ENCODE measurements around the gene SERPINF2.
"Not testable (repeated sequence)": the region's sequence is repeated elsewhere in the genome, so short reads cannot be mapped to it uniquely, and the experiment has no call there.

Gene SERPINF2

GRCh38 chr17:1713160-1713877 lies 29.4 kb upstream of the SERPINF2 start:
- H3K9me3 Mint-ChIP-seq: no peaks in the 10 kb centered on the region

GRCh38 chr17:1713878-1714426 lies 28.7 kb upstream of the SERPINF2 start:
- H3K4me3 Mint-ChIP-seq: no peak overlapping the region
- H3K27ac Mint-ChIP-seq: no peak overlapping the region
- DNase-seq (no peak), ATAC-seq (no peak)
- H3K9me3 Mint-ChIP-seq: no peaks in the 10 kb centered on the region
- H3K27me3 Mint-ChIP-seq: peaks cover 19% of the 10 kb centered on the region
- H3K4me1 Mint-ChIP-seq: peaks cover 36% of the 10 kb centered on the region
- no peaks in the 10 kb centered on the region for H3K36me3 Mint-ChIP-seq (ENCODE audit: low read depth)

More at GRCh38 chr17:1713160-1713877, 29.4 kb upstream of the SERPINF2 start:
- no peak overlapping the region for H3K4me3 Mint-ChIP-seq
- DNase-seq: no peak
- no peaks in the 10 kb centered on the region for H3K36me3 Mint-ChIP-seq (ENCODE audit: low read depth)
- peaks cover 35% of the 10 kb centered on the region for H3K4me1 Mint-ChIP-seq
- H3K27ac Mint-ChIP-seq: no peak overlapping the region
- ATAC-seq: no peak
- peaks cover 21% of the 10 kb centered on the region for H3K27me3 Mint-ChIP-seq

- Mint-ChIP-seq H3K27me3 (peaks cover 17% of the 10 kb centered on the region), H3K36me3 (ENCODE audit: low read depth) (no peaks in the 10 kb centered on the region), H3K27ac (no peak overlapping the region), H3K4me3 (peak overlapping the region; percentile 61), H3K9me3 (no peaks in the 10 kb centered on the region), H3K4me1 (peaks cover 33% of the 10 kb centered on the region)
- DNase-seq: no peak
- no peak for ATAC-seq
These were observed 28.2 kb upstream of the SERPINF2 start for GRCh38 chr17:1714427-1714979.

- no peak overlapping the region for H3K27ac Mint-ChIP-seq
- DNase-seq: peak; percentile 57
- no peaks in the 10 kb centered on the region for H3K9me3 Mint-ChIP-seq
- H3K4me3 Mint-ChIP-seq: peak overlapping the region; percentile 61
- no peaks in the 10 kb centered on the region for H3K36me3 Mint-ChIP-seq (ENCODE audit: low read depth)
- no peak for ATAC-seq
- peaks cover 33% of the 10 kb centered on the region for H3K4me1 Mint-ChIP-seq
- H3K27me3 Mint-ChIP-seq: peaks cover 17% of the 10 kb centered on the region
These were observed 27.5 kb upstream of the SERPINF2 start for GRCh38 chr17:1714980-1715802.

- peaks cover 14% of the 10 kb centered on the region for H3K27me3 Mint-ChIP-seq
- H3K4me3 Mint-ChIP-seq: peak overlapping the region; percentile 90
- no peaks in the 10 kb centered on the region for H3K36me3 Mint-ChIP-seq (ENCODE audit: low read depth)
- ATAC-seq (no peak), DNase-seq (no peak)
- H3K4me1 Mint-ChIP-seq: peaks cover 30% of the 10 kb centered on the region
- H3K9me3 Mint-ChIP-seq: no peaks in the 10 kb centered on the region
- H3K27ac Mint-ChIP-seq: no peak overlapping the region
These were observed 26.9 kb upstream of the SERPINF2 start for GRCh38 chr17:1715803-1716075.

GRCh38 chr17:1716076-1716911 lies 26.4 kb upstream of the SERPINF2 start:
- Mint-ChIP-seq H3K27ac (peak overlapping the region; percentile 97), H3K4me3 (peak overlapping the region; percentile 90), H3K36me3 (ENCODE audit: low read depth) (no peaks in the 10 kb centered on the region), H3K27me3 (peaks cover 10% of the 10 kb centered on the region), H3K4me1 (peaks cover 27% of the 10 kb centered on the region), H3K9me3 (no peaks in the 10 kb centered on the region)
- DNase-seq (peak; percentile 100), ATAC-seq (peak; percentile 90)

GRCh38 chr17:1716912-1717695 lies 25.6 kb upstream of the SERPINF2 start:
- H3K9me3 Mint-ChIP-seq: no peaks in the 10 kb centered on the region
- ATAC-seq (peak; percentile 69), DNase-seq (peak; percentile 85)
- peaks cover 27% of the 10 kb centered on the region for H3K4me1 Mint-ChIP-seq
- H3K4me3 Mint-ChIP-seq: peak overlapping the region; percentile 90
- H3K27ac Mint-ChIP-seq: peak overlapping the region; percentile 97
- peaks cover 9% of the 10 kb centered on the region for H3K27me3 Mint-ChIP-seq
- H3K36me3 Mint-ChIP-seq (ENCODE audit: low read depth): no peaks in the 10 kb centered on the region

- Mint-ChIP-seq H3K9me3 (no peaks in the 10 kb centered on the region), H3K36me3 (ENCODE audit: low read depth) (no peaks in the 10 kb centered on the region), H3K4me3 (peak overlapping the region; percentile 90), H3K27me3 (peaks cover 8% of the 10 kb centered on the region), H3K4me1 (peaks cover 34% of the 10 kb centered on the region), H3K27ac (peak overlapping the region; percentile 97)
- ATAC-seq: no peak
- no peak for DNase-seq
These were observed 24.1 kb upstream of the SERPINF2 start for GRCh38 chr17:1718362-1719165.

GRCh38 chr17:1720856-1721386 lies 21.8 kb upstream of the SERPINF2 start:
- Mint-ChIP-seq H3K27me3 (no peaks in the 10 kb centered on the region), H3K4me1 (peaks cover 39% of the 10 kb centered on the region), H3K27ac (no peak overlapping the region), H3K36me3 (ENCODE audit: low read depth) (peaks cover 1% of the 10 kb centered on the region), H3K4me3 (no peak overlapping the region), H3K9me3 (no peaks in the 10 kb centered on the region)
- no peak for ATAC-seq
- peak; percentile 75 for DNase-seq

GRCh38 chr17:1722022-1722421 lies 20.6 kb upstream of the SERPINF2 start:
- peaks cover 37% of the 10 kb centered on the region for H3K4me1 Mint-ChIP-seq
- H3K9me3 Mint-ChIP-seq; H3K4me3 Mint-ChIP-seq; H3K27me3 Mint-ChIP-seq; H3K36me3 Mint-ChIP-seq (ENCODE audit: low read depth); DNase-seq; H3K27ac Mint-ChIP-seq; ATAC-seq: not testable (repeated sequence)

GRCh38 chr17:1724351-1724868 lies 18.3 kb upstream of the SERPINF2 start, which contains the start of gene WDR81:
Gene WDR81 (plus strand): TSS chr17:1724704. CDS start chr17:1724960, 256 bp downstream.
- ATAC-seq (peak; percentile 69), DNase-seq (peak; percentile 92)
- H3K4me3 Mint-ChIP-seq: peak within 1 kb of the TSS; percentile 72
- H3K4me1 Mint-ChIP-seq: peaks cover 29% of the 10 kb centered on the region
- no peaks in the 10 kb centered on the region for H3K9me3 Mint-ChIP-seq
- H3K27ac Mint-ChIP-seq: peak within 1 kb of the TSS; percentile 86
- peaks cover 5% of the 10 kb centered on the region for H3K36me3 Mint-ChIP-seq (ENCODE audit: low read depth)
- H3K27me3 Mint-ChIP-seq: no peaks in the 10 kb centered on the region

GRCh38 chr17:1724869-1725641 lies 17.6 kb upstream of the SERPINF2 start:
- peak; percentile 57 for ATAC-seq
- H3K36me3 Mint-ChIP-seq (ENCODE audit: low read depth): peaks cover 5% of the 10 kb centered on the region
- no peaks in the 10 kb centered on the region for H3K9me3 Mint-ChIP-seq
- no peaks in the 10 kb centered on the region for H3K27me3 Mint-ChIP-seq
- H3K4me1 Mint-ChIP-seq: peaks cover 30% of the 10 kb centered on the region
- H3K27ac Mint-ChIP-seq: peak overlapping the region; percentile 31
- H3K4me3 Mint-ChIP-seq: peak overlapping the region; percentile 72
- no peak for DNase-seq

Data from activated naive CD8-positive, alpha-beta T cell treated with anti-CD3 and anti-CD28 coated beads, Interleukin-2, amount 50 U/mL, for 24 hours (primary cell).